Hematopoietic multipotent progenitor cell treated with erythropoietin and hydrocortisone succinate and interleukin-3 and kit ligand, for 6 days (in vitro differentiated cells): Measurements from ENCODE around the gene ERN2.
"Not testable (repeated sequence)": the region's sequence is repeated elsewhere in the genome, so short reads cannot be mapped to it uniquely, and the experiment has no call there.

Source experiments
- DNase-seq: peaks from one replicate; pipeline ENCODE4 v3.0.0-alpha.2; 2015

ERN2 gene

DNA sequence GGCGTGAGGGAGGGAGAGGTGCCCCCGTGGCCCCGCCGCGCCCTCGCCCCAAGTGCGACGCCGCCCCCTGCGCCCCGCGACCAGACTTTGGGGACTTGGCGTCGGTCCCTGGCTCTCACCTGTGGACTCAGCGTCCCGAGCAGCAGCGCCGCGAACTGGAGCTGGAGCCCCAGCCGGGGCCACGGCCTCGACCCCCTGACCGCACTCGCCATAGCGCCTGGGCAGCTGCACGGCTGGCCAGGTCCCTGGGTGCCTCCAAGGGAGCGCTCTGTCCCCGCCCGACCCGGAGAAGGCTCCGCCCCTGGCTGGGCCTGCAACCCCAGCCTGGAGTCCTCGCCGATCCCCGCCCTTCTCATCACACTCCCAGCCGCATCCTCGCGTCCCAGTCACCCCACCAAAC lies at the start of gene ERN2:
Gene ERN2 (minus strand): TSS at position 247 of the 400 bp plus-strand sequence. CDS start 35 bp downstream, at position 212.
- peak; percentile 18 for DNase-seq

GRCh38 chr16:23757937-23758619 lies 45.1 kb upstream of the ERN2 start:
- DNase-seq, result no peak

DNA sequence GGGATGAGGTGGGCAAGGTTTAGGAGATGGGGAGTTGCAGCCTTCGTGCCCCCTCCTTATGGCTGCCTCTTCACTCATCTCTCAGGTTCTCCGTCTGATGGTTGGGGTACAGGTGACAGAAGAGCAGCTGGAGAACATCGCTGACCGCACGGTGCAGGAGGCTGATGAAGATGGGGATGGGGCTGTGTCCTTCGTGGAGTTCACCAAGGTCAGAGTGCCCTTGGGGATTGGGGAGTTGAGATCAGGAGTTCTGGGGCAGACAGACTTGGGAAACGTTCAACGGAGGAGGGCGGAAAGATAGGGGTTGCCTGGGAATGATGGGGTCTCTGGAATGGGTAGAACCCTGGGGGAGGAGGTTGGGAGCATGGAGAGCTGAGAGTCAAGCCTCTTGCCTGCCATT lies 44.1 kb upstream of the ERN2 start:
- DNase-seq, result no peak

DNA sequence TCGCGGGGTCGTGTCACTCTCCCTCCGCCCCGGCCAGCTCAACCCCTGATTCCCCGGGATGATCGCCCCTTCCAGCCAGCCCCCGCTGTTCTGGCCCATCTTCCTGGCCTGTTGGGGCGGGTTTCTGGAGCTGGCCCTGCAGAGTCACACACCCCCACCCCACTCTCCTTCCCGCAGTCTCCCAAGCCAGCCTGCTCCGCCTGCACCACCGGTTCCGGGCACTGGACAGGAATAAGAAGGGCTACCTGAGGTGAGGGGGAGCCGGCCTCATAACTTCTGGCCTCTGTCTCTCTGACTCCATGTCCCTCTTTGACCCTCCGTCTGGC lies 42.4 kb upstream of the ERN2 start:
- no peak for DNase-seq

GRCh38 chr16:23754594-23755483 lies 41.8 kb upstream of the ERN2 start, which contains the start of gene CHP2:
TSS of gene CHP2 (plus strand) at chr16:23755026. CDS start at chr16:23755050, 24 bp downstream.
- peak; percentile 13 for DNase-seq

GRCh38 chr16:23753908-23754593 lies 41.0 kb upstream of the ERN2 start:
- DNase-seq, result no peak

- DNase-seq, result not testable (repeated sequence)
Observed at GRCh38 chr16:23751053-23751452, 38.0 kb upstream of the ERN2 start.

- DNase-seq, result no peak
Observed at GRCh38 chr16:23748630-23749029, 35.6 kb upstream of the ERN2 start.

DNA sequence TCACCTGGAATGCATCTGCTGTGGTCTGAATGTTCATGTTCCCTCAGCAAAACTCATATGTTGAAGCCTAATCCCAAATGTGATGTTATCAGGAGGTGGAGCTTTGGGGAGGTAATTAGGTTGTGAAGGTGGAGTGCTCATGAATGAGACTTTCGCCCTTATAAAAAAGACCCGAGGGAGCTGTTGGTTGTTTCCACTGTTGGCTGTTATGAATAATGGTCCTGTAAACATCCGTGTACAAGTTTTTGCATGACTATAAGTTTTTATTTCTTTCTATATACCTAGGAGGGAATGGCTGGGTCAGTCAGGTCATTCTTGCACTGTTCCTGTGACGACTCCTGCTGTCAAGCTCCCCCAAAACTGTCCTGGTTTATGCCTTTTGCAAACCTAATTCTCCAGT lies 32.2 kb upstream of the ERN2 start:
- DNase-seq, result no peak

DNA sequence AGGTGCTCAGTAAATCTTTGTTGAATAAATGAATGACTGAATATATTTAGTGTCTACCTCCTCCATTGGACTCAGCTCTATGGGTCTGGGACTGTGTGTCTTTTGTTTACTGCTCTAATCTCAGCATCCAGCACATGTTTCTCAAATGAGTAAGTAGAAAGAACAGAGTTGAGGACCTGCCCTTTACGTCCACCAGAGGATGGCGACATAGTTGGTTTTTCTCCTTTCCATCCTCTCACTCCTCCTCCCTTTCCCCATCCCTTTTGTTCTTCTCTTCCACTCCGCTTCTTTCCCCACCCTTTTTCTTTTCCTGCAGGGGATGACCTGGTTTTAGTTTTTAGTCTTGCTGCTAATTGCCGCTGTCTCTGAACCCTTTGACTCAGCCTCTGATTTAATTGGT lies 29.7 kb upstream of the ERN2 start:
- DNase-seq, result no peak

- no peak for DNase-seq
Observed at GRCh38 chr16:23741675-23742303, 28.8 kb upstream of the ERN2 start.

DNA sequence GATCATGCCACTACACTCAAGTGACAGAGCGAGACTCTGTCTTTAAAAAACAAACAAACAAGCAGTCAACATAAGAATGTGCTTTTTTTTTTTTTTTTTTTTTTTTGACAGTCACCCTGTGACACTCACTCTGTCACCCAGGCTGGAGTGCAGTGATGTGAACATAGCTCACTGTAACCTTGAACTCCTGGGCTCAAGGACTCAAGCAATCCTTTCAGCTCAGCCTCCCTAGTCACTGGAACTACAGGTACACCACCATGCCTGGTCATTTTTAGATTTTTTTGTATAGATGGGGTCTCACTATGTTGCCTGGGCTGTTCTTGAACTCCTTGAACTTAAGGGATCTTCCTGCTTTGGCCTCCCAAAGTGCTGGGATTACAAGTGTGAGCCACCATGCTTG lies 26.5 kb upstream of the ERN2 start:
- DNase-seq, result no peak

DNA sequence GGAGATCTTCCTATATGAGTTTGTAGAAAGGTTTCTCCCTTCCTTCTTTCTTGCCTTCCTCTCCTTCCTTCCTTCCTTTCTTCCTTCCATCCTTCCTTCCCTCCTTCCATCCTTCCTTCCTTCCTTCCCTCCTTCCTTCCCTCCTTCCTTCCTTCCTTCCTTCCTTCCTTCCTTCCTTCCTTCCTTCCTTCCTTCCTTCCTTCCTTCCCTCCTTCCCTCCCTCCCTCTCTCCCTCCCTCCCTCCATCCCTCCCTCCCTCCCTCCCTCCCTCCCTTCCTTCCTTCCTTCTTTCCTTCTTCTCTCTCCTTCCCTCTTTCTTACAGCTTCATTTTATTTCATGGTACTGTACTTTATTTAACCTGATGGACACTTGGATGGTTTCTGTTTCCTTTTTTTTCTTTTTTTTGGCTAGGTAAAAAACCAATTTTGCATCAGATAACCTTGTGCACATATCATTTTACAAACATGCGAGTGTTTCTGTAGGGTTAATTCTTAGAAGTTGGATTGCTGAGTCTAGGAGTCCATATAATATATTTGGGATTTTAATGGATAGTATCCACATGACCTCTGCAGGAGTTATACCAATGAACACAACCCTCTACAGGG lies 24.5 kb upstream of the ERN2 start:
- not testable (repeated sequence) for DNase-seq

DNA sequence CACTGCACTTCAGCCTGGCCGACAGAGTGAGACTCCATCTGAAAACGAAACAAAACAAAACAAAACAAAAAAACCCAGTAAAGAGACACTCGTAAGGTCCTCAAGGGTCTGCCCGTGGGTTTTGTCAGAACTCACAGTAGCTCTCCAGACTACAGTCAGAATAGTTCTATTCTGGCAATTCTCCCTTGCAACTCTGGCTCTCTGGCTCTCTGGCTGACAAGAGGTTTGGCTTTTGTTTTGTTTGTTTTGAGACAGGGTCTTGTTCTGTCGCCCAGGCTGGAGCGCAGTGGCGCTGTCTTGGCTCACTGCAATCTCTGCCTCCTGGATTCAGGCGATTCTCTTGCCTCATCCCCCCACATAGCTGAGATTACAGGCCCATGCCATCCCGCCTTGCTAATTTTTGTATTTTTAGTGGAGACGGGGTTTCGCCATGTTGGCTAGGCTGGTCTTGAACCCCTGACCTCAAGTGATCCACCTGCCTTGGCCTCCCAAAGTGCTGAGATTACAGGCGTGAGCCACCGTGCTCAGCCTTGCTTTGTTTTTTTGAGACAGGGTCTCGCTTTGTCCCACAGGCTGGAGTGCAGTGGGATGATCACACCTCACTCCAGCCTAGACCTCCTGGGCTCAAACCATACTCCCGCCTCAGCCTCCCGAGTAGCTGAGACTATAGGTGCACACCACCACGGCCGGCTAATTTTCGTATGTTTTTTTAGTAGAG lies 21.3 kb upstream of the ERN2 start:
- no peak for DNase-seq

- peak; percentile 42 for DNase-seq
Observed at GRCh38 chr16:23729503-23730424, 16.7 kb upstream of the ERN2 start.

- no peak for DNase-seq
Observed at GRCh38 chr16:23728112-23728477, 15.1 kb upstream of the ERN2 start.

GRCh38 chr16:23726710-23727109 lies 13.7 kb upstream of the ERN2 start:
- DNase-seq, result no peak

- DNase-seq, result no peak
Observed at GRCh38 chr16:23724785-23725131, 11.7 kb upstream of the ERN2 start.

GRCh38 chr16:23724096-23724784 lies 11.2 kb upstream of the ERN2 start:
- DNase-seq, result no peak

GRCh38 chr16:23722613-23723240 lies 9.7 kb upstream of the ERN2 start:
- DNase-seq, result not testable (repeated sequence)
